GM19025 (cell line): ENCODE data around the gene DPP10.

ENCODE experiments used
- ATAC-seq: cut with Tn5 transposase; IDR thresholded peaks from one replicate; pipeline ENCODE4 v1.9.1; 2021; ENCODE audit warnings: mild to moderate bottlenecking, low read depth, moderate library complexity; ENCODE audit not compliant: unreplicated experiment

The DPP10 gene

DNA sequence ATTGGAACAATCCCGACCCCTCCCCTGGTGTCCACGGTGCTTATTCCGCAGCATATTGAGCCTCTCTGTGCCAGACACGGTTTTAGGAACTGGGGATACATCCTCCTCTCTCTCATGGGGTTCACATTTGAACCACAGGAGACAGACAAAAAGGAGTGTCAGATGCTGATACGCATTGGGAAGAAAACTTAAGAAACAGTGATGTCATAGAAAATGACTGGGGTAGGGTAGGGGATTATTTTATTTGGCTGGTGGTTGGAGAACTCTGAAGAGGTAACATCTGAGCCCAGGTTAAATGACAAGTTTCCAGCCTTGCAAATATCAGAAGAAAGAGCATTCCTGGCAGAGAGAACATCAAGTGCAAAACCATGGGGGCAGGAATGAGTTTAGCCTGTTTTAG is 344.5 kb downstream of the DPP10 start:
- ATAC-seq = no peak

GRCh38 chr2:114787486-114787885 is 345.0 kb downstream of the DPP10 start:
- no peak for ATAC-seq

- ATAC-seq = no peak
Observed at GRCh38 chr2:114789989-114790388, 347.5 kb downstream of the DPP10 start.

GRCh38 chr2:114797540-114797939 is 355.1 kb downstream of the DPP10 start:
- no peak for ATAC-seq

DNA sequence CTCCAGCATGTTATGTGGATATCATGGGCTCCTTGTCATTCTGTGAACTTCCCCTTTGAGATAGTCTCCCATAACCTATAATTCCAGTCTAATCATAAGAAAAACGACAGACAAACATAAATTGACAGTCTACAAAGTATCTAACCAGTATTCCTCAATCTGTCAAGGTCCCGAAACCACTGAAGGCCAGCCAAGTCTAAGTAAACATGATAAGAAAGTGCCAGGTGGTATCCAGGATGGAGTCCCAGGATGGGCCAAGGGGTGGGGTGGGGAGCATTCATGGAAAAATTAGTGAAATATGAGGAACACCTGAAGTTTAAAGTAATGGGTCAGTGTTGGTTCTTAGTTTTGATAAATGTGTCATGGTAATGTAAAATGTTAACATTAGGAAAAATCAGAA is 355.5 kb downstream of the DPP10 start:
- ATAC-seq = no peak

DNA sequence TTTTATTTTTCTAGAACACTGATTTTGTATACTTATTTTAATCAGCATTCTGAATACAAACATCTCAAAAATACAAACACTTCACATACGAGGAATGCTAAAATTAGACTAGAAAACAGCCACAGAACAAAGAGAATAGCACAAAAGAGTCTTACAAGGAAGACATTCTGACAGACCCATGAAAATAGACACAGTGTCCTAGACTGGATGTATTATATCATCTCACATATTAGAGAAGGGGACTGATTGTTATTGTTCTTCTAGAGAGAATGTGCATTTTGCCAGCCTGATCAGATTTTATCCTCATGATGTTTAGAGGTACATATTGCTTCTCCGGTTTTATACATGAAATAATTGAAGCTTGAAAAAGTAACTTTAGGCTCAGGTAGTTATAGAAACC is 357.9 kb downstream of the DPP10 start:
- no peak for ATAC-seq

GRCh38 chr2:114805195-114805594 is 362.8 kb downstream of the DPP10 start:
- no peak for ATAC-seq

GRCh38 chr2:114810092-114810491 is 367.7 kb downstream of the DPP10 start:
- ATAC-seq = no peak

DNA sequence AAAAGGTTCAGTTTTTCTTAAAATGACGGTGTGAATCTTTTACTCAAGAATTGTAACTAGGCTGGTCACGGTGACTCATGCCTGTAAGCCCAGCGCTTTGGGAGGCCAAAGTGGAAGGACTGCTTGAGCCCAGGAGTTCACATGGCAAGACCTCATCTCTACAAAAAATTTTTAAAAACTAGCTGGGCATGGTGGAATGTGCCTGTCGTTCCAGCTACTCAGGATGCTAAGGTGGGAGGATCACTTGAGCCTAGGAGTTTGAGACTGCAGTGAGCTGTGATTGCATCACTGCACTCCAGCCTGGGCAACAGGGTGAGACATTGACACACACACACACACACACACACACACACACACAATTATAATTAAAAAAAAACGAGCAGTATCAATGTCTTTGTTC is 369.8 kb downstream of the DPP10 start:
- no peak for ATAC-seq

GRCh38 chr2:114814355-114814754 is 371.9 kb downstream of the DPP10 start:
- no peak for ATAC-seq

- ATAC-seq = no peak
Observed at GRCh38 chr2:114821055-114821454, 378.6 kb downstream of the DPP10 start.

GRCh38 chr2:114843963-114844362 is 401.5 kb downstream of the DPP10 start:
- no peak for ATAC-seq

GRCh38 chr2:114857196-114857595 is 414.8 kb downstream of the DPP10 start:
- ATAC-seq = no peak

DNA sequence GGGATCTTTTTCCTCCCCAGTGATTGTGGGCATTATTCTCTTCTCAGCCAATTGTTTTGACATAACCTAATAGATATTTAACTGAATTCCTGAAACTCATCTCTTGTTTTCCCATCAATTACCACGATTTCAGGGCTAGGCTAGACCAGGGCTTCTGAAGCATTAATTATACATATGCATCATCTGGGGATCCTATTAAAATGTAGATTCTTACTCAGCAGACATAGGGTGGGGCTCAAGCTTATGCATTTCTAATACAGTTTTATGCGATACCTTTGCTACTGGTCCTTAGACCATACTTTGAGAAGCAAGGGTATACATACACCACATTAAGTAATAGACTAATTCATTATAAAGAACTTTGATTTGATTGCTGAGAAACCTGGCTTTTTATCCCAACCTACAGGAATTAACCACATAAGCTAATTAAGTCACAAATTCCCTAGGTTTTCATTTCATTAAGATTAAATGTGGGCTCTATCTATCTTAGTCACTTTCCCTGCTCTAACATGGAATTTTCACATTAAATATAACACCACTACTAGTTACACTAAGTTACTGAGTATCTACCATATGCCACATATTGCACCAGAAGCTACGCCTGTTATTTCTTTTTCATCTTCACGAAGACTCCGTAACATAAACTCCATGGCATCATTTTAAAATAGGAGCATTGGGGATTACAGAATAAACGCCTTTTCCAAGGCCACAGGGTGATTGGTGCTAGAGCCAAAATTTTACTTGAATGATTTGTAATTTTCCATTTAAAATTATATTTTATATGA is 417.5 kb downstream of the DPP10 start:
- ATAC-seq = no peak

- ATAC-seq = no peak
Observed at GRCh38 chr2:114862243-114862642, 419.8 kb downstream of the DPP10 start.

GRCh38 chr2:114864901-114865300 is 422.5 kb downstream of the DPP10 start:
- no peak for ATAC-seq

DNA sequence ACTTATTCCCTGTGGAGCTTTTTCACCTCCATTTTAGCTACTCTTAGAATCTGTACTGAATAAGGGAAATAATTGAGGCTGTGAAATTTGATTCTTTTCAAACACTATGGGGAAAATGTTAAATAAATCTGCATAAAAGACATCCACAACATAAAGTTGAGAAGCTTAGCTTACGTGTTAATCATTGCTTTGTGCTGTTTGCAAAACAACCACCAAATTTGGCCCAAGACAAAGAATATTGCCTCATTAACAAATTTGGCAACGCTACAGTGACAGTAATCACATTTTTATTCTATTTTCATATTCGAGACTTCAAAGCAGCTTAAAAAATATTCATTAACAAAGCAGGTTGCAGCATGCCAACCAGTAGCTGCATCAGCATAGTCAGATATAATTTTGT is 437.6 kb downstream of the DPP10 start:
- ATAC-seq = no peak

DNA sequence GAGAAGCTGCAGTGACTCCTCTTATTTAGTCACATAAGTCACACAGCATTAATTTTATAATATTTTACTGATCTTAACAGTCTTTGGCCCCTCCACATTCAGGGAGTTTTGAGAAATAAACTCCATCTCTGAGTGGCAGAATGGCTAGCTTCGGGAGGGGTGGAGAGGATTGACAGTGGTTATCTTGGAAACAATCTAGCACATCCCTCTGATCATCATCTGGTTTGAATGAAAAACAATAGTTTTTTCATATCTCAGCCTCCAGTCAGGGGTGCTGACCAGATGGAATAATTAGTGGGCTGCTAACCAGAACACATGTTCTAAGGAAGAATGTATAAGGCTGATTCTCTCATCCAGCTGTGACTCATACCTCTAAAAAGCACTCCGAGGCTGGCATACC is 477.5 kb downstream of the DPP10 start:
- no peak for ATAC-seq

DNA sequence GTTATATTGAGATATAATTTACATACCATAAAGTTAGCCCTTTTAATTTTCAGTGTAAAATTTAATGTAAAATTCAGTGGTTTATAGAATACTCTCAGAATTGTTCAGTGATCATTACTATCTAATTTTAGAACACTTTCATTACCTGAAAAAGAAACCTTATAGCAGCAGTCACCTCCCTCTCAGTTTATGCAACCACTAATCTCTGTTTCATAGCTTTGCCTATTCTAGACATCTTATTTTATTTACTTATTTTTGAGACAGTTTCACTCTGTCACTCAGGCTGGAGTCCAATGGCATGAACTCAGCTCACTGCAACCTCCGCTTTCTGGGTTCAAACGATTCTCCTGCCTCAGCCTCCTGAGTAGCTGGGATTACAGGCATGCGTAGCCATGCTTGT is 479.6 kb downstream of the DPP10 start:
- no peak for ATAC-seq

- no peak for ATAC-seq
Observed at GRCh38 chr2:114925296-114926255, 483.1 kb downstream of the DPP10 start.

- no peak for ATAC-seq
Observed at GRCh38 chr2:114926303-114926702, 483.9 kb downstream of the DPP10 start.

DNA sequence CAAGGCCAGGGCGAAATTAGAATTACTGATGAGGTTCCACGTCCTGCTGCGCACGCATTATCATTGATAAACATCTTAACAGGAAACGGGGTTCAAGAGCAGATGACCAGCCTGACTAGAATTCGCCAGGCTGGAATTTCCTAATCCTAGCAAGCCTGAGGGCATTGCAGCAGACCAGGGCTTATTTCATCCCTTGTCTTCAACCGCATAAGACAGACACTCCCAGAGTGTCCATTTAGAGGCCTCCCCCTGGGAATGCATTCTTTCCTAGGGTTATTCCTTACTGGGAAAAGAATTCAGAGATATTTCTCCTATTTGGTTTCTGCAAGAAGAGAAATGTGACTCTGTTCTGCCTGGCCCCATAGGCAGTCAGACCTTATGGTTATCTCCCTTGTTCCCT is 486.8 kb downstream of the DPP10 start:
- no peak for ATAC-seq
